SK-N-SH (cell line): ENCODE measurements around the gene PECR. TPM values are rescaled to one million over a fixed set of nuclear protein-coding genes. Genes with fewer than 3 reads are reported as not detected.

Source experiments
- CTCF ChIA-PET: fragments of 300-600, 350-600 bp; formaldehyde crosslinking; extraction: SDS; loops from one replicate; lab custom pipeline; 2021; lab: Yijun Ruan, JAX
- POLR2A ChIA-PET: fragments of 350-600 bp; sonication (Branson Sonifier 250); formaldehyde crosslinking; extraction: SDS; loops from one replicate; lab custom pipeline; 2020; ENCODE audit warnings: antibody characterized with exemption, inconsistent platforms; lab: Yijun Ruan, JAX
- DNase-seq: peaks from one replicate; pipeline ENCODE4 v3.0.0; 2012
- H2AFZ ChIP-seq: fragments of 200-600 bp; sonication (generic); 2 replicates; pipeline ENCODE4 v1.8.1; 2016; ENCODE audit warnings: antibody characterized with exemption, mild to moderate bottlenecking, low read depth
- H3F3A ChIP-seq: fragments of 200-600 bp; sonication (generic); replicated peaks from 2 replicates; pipeline ENCODE3; 2016; ENCODE audit warnings: antibody characterized with exemption, mild to moderate bottlenecking; ENCODE audit not compliant: insufficient read depth
- H3K27ac ChIP-seq, 2 experiments: fragments of 200-500 bp in 1 of 2; fragments of 200-600 bp in 1 of 2; sonication (Bioruptor generic) in 1 of 2; sonication (generic), shearing (Covaris generic) in 1 of 2; 2 replicates each; pipeline versions ENCODE4 v1.5.1 to v1.6.1; 2014 to 2016; ENCODE audit warnings: low read depth in 2 of 2, inconsistent platforms in 1 of 2, low read length in 1 of 2, mild to moderate bottlenecking in 1 of 2, mixed read lengths in 1 of 2
- H3K27me3 ChIP-seq: fragments of 200-600 bp; sonication (generic), shearing (Covaris generic); 2 replicates; pipeline ENCODE4 v1.6.1; 2016; ENCODE audit warnings: mixed run types; ENCODE audit not compliant: insufficient read depth
- H3K36me3 ChIP-seq, 2 experiments: fragments of 200-500 bp in 1 of 2; fragments of 200-600 bp in 1 of 2; sonication (Bioruptor generic) in 1 of 2; sonication (generic) in 1 of 2; replicated peaks in 1 of 2; 2 replicates each; pipeline versions ENCODE3 to v1.5.1; 2014 to 2016; ENCODE audit warnings: low read length in 1 of 2, mild to moderate bottlenecking in 1 of 2; ENCODE audit not compliant: insufficient read depth in 2 of 2, control insufficient read depth in 1 of 2
- H3K4me1 ChIP-seq, 2 experiments: fragments of 200-500 bp in 1 of 2; fragments of 200-600 bp in 1 of 2; sonication (Bioruptor generic) in 1 of 2; sonication (generic), shearing (Covaris generic) in 1 of 2; 2 replicates each; pipeline versions ENCODE4 v1.5.1 to v1.6.1; 2014 to 2016; ENCODE audit warnings: low read depth in 1 of 2, low read length in 1 of 2, mixed run types in 1 of 2; ENCODE audit not compliant: insufficient read depth in 2 of 2, control insufficient read depth in 1 of 2
- H3K4me2 ChIP-seq: fragments of 200-600 bp; sonication (generic), shearing (Covaris generic); 2 replicates; pipeline ENCODE4 v1.6.1; 2017; ENCODE audit warnings: mixed run types
- H3K4me3 ChIP-seq, 2 experiments: fragments of 200-500 bp in 1 of 2; fragments of 200-600 bp in 1 of 2; sonication (Bioruptor generic) in 1 of 2; sonication (generic), shearing (Covaris generic) in 1 of 2; 2 replicates each; pipeline versions ENCODE4 v1.5.1 to v1.8.1; 2014 to 2016; ENCODE audit warnings: low read depth in 2 of 2, inconsistent platforms in 1 of 2, low read length in 1 of 2, mild to moderate bottlenecking in 1 of 2, mixed read lengths in 1 of 2, moderate library complexity in 1 of 2
- H3K79me2 ChIP-seq: fragments of 200-600 bp; sonication (generic); 2 replicates; pipeline ENCODE4 v1.8.1; 2017; ENCODE audit warnings: mild to moderate bottlenecking; ENCODE audit not compliant: insufficient read depth
- H3K9ac ChIP-seq: fragments of 200-600 bp; sonication (generic); 2 replicates; pipeline ENCODE4 v1.6.1; 2017; ENCODE audit warnings: mixed run types
- H3K9me2 ChIP-seq: fragments of 200-600 bp; sonication (generic); 2 replicates; pipeline ENCODE4 v1.6.1; 2017; ENCODE audit warnings: mixed run types
- H3K9me3 ChIP-seq: fragments of 200-600 bp; sonication (generic); 2 replicates; pipeline ENCODE4 v1.6.1; 2017; ENCODE audit warnings: mixed run types, mild to moderate bottlenecking, moderate library complexity
- H4K20me1 ChIP-seq: fragments of 200-600 bp; sonication (generic); 2 replicates; pipeline ENCODE4 v1.6.1; 2017; ENCODE audit warnings: mild to moderate bottlenecking, mixed run types; ENCODE audit not compliant: insufficient read depth
- CTCF ChIP-seq: fragments of 200-600 bp; sonication (generic); IDR thresholded peaks from 2 replicates; pipeline ENCODE4 v1.6.1; 2017; ENCODE audit warnings: antibody characterized with exemption, mild to moderate bottlenecking, moderate library complexity
- FOXM1 ChIP-seq: IDR thresholded peaks from 2 replicates; pipeline ENCODE4 v1.4.0; 2012; ENCODE audit warnings: low read depth, mild to moderate bottlenecking
- JUND ChIP-seq: IDR thresholded peaks from 2 replicates; pipeline ENCODE4 v1.4.0; 2012
- MXI1 ChIP-seq: IDR thresholded peaks from 2 replicates; pipeline ENCODE4 v1.6.1; 2012; ENCODE audit warnings: mild to moderate bottlenecking, low read depth, low read length, improper control_type of control experiment
- SIN3A ChIP-seq: IDR thresholded peaks from 2 replicates; pipeline ENCODE4 v1.6.1; 2012; ENCODE audit warnings: low read depth, mild to moderate bottlenecking, low read length, moderate library complexity, borderline replicate concordance
- TEAD4 ChIP-seq: IDR thresholded peaks from 2 replicates; pipeline ENCODE4 v1.4.0; 2012; ENCODE audit warnings: mild to moderate bottlenecking, borderline replicate concordance; ENCODE audit not compliant: insufficient read depth
- YY1 ChIP-seq: IDR thresholded peaks from 2 replicates; pipeline ENCODE4 v1.4.0; 2012; ENCODE audit warnings: low read depth, mild to moderate bottlenecking
- WGBS: methylation state at CpG from one replicate; pipeline ENCODE4 v1.1.6; 2017; ENCODE audit warnings: low lambda C conversion rate; 5-methylcytosine and 5-hydroxymethylcytosine counted together
- polyA plus RNA-seq, 3 experiments: library from polyadenylated mRNA; depleted of rRNA; stranded (reverse); fragments of >200 nt; gene quantifications; 2 replicates each; pipeline ENCODE4 v1.2.3, GENCODE V29; 2012

Gene PECR
- polyA plus RNA-seq, 1 of the 3 experiments (the other 2 are of a cell fraction): 18.6 TPM

- Histone ChIP-seq H3K4me3 (no peak overlapping the region), H3K36me3 (peaks cover 0 to 6% of the 10 kb centered on the region in 2 experiments), H3K9me2 (no peaks in the 10 kb centered on the region), H3K4me2 (no peak overlapping the region), H3K4me1 (peaks cover 0 to 4% of the 10 kb centered on the region in 2 experiments; a peak in 2 of 4 replicates), H2AFZ (no peak overlapping the region), H3K9ac (no peak overlapping the region), H3K79me2 (peaks cover 5% of the 10 kb centered on the region), H3K27me3 (no peaks in the 10 kb centered on the region), H4K20me1 (no peaks in the 10 kb centered on the region), H3F3A (peaks cover 15% of the 10 kb centered on the region), H3K9me3 (no peaks in the 10 kb centered on the region), H3K27ac (no peak overlapping the region)
- no peak for DNase-seq
- ChIA-PET CTCF (interaction anchor here (1.3 to 1.5 kb wide), 4 partner anchors 12 to 42 kb away, joined by 3 to 6 read pairs (median 5); no protein-coding TSS in a partner anchor), POLR2A (interaction anchor here (1.2 kb wide), 1 partner anchor 39 kb away, joined by 4 read pairs; no protein-coding TSS in a partner anchor)
- 76% methylated on average over 6 of the region's 6 CpGs for WGBS
- no peak for TF ChIP-seq MXI1
- TF ChIP-seq FOXM1: no peak
- no peak for TF ChIP-seq SIN3A
- TF ChIP-seq TEAD4: no peak
Observed at GRCh38 chr2:216075510-216076485, 5.8 kb downstream of the PECR start.

DNA sequence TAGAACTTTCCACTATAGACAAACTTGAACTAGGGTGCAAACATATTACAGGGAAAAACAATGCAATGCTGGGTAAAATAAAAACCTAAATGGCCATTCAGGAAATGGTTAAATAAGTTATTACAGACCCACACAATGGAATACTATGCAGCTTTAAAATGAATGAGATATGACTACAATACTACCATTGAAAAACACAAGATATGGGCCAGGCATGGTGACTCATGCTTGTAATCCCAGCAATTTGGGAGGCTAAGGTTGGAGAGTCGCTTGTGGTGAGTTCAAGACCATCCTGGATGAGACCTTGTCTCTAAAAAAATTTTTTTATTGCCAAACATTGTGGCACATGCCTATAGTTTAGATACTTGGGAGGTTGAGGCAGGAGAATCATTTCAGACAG is 6.8 kb downstream of the PECR start:
- Histone ChIP-seq H3K9me3 (no peaks in the 10 kb centered on the region), H3K79me2 (0 out of 2 replicates have a peak, but pooled peaks cover 4% of the 10 kb centered on the region), H3K4me3 (no peak overlapping the region), H3K4me2 (no peak overlapping the region), H3K4me1 (peaks cover 0 to 4% of the 10 kb centered on the region in 2 experiments; a peak in 1 of 4 replicates), H3K36me3 (peaks cover 0 to 6% of the 10 kb centered on the region in 2 experiments), H2AFZ (no peak overlapping the region), H3K9me2 (no peaks in the 10 kb centered on the region), H4K20me1 (no peaks in the 10 kb centered on the region), H3F3A (peaks cover 15% of the 10 kb centered on the region), H3K9ac (no peak overlapping the region), H3K27ac (no peak overlapping the region), H3K27me3 (no peaks in the 10 kb centered on the region)
- 89% methylated on average over 1 of the region's 1 CpG for WGBS
- ChIA-PET CTCF (interaction anchor here (0.6 to 1.4 kb wide), 4 partner anchors 16 to 41 kb away, joined by 3 to 6 read pairs (median 4); no protein-coding TSS in a partner anchor), POLR2A (interaction anchor here (1.2 kb wide), 1 partner anchor 40 kb away, joined by 4 read pairs; no protein-coding TSS in a partner anchor)
- no peak for DNase-seq
- no peak for TF ChIP-seq SIN3A
- no peak for TF ChIP-seq YY1

- H3K79me2 ChIP-seq: 0 out of 2 replicates have a peak, but pooled peaks cover 4% of the 10 kb centered on the region
- peaks cover 0 to 6% of the 10 kb centered on the region in 2 experiments for H3K36me3 ChIP-seq
- no peak overlapping the region for H2AFZ ChIP-seq
- H3K4me2 ChIP-seq: no peak overlapping the region
- no peak overlapping the region for H3K27ac ChIP-seq
- H4K20me1 ChIP-seq: no peaks in the 10 kb centered on the region
- 69% methylated on average over 1 of the region's 1 CpG for WGBS
- H3K4me1 ChIP-seq: peaks cover 0 to 4% of the 10 kb centered on the region in 2 experiments; a peak in 1 of 4 replicates
- no peak for TF ChIP-seq JUND
- no peak for TF ChIP-seq CTCF
- CTCF ChIA-PET: interaction anchor here (1.2 kb wide), 1 partner anchor 41 kb away, joined by 3 read pairs; no protein-coding TSS in a partner anchor
- no peak overlapping the region for H3K9ac ChIP-seq
- no peak overlapping the region for H3K4me3 ChIP-seq
- peaks cover 15% of the 10 kb centered on the region for H3F3A ChIP-seq
- no peaks in the 10 kb centered on the region for H3K9me3 ChIP-seq
- no peaks in the 10 kb centered on the region for H3K9me2 ChIP-seq
- POLR2A ChIA-PET: no interaction called here
- DNase-seq: no peak
- no peaks in the 10 kb centered on the region for H3K27me3 ChIP-seq
Observed at GRCh38 chr2:216074380-216074779, 7.2 kb downstream of the PECR start.
